Keratinocyte (primary cell): ENCODE measurements around the gene ZNFX1. TPM values are rescaled to one million over a fixed set of nuclear protein-coding genes. Genes with fewer than 3 reads are reported as not detected.

ENCODE experiments used
- DNase-seq: peaks from one replicate; pipeline ENCODE4 v3.0.0-alpha.2; 2011; ENCODE audit warnings: low read depth, missing footprints, low spot score
- FAIRE-seq: peaks from 2 replicates; lab custom pipeline; 2011; peaks lifted over from hg19 to GRCh38; lab: Jason Lieb, UNC
- H2AFZ ChIP-seq: 2 replicates; pipeline ENCODE4 v1.6.0; 2012; ENCODE audit warnings: low read length, control low read depth, inconsistent platforms; ENCODE audit not compliant: control insufficient read depth
- H3K27ac ChIP-seq: 2 replicates; pipeline ENCODE4 v1.5.1; 2011; ENCODE audit warnings: low read length; ENCODE audit not compliant: control insufficient read depth, insufficient read depth
- H3K27me3 ChIP-seq: 3 replicates; pipeline ENCODE4 v1.6.0; 2011; ENCODE audit warnings: low read length; ENCODE audit not compliant: control insufficient read depth, insufficient read depth; ENCODE audit errors: extremely low read depth
- H3K36me3 ChIP-seq, 2 experiments: 2 replicates in 1 of 2; 3 replicates in 1 of 2; pipeline ENCODE4 v1.5.1; 2011; ENCODE audit warnings: low read length in 2 of 2, mild to moderate bottlenecking in 1 of 2; ENCODE audit not compliant: control insufficient read depth in 2 of 2, insufficient read depth in 2 of 2; ENCODE audit errors: extremely low read depth in 1 of 2
- H3K4me1 ChIP-seq: 3 replicates; pipeline ENCODE4 v1.5.1; 2011; ENCODE audit warnings: low read length; ENCODE audit not compliant: control insufficient read depth, insufficient read depth; ENCODE audit errors: extremely low read depth
- H3K4me2 ChIP-seq: 3 replicates; pipeline ENCODE4 v1.6.0; 2011; ENCODE audit warnings: low read depth, low read length; ENCODE audit not compliant: control insufficient read depth, insufficient read depth; ENCODE audit errors: extremely low read depth
- H3K4me3 ChIP-seq, 3 experiments: fragments of 200-600 bp in 1 of 3; sonication (generic) in 1 of 3; 2 replicates in 2 of 3; 3 replicates in 1 of 3; pipeline ENCODE4 v1.5.1; 2011 to 2016; ENCODE audit warnings: low read length in 3 of 3, mild to moderate bottlenecking in 3 of 3, control low read depth in 2 of 3, inconsistent platforms in 1 of 3, low read depth in 1 of 3, mixed read lengths in 1 of 3, mixed run types in 1 of 3, moderate library complexity in 1 of 3; ENCODE audit not compliant: control insufficient read depth in 2 of 3, insufficient read depth in 2 of 3; ENCODE audit errors: extremely low read depth in 1 of 3
- H3K79me2 ChIP-seq: 2 replicates; pipeline ENCODE4 v1.6.0; 2012; ENCODE audit warnings: low read length; ENCODE audit not compliant: control insufficient read depth, insufficient read depth
- H3K9ac ChIP-seq: 3 replicates; pipeline ENCODE4 v1.6.0; 2011; ENCODE audit warnings: low read length; ENCODE audit not compliant: control insufficient read depth, insufficient read depth; ENCODE audit errors: extremely low read depth
- H3K9me1 ChIP-seq: 3 replicates; pipeline ENCODE4 v1.6.0; 2011; ENCODE audit warnings: low read length; ENCODE audit not compliant: control insufficient read depth, insufficient read depth; ENCODE audit errors: extremely low read depth
- H3K9me3 ChIP-seq: 2 replicates; pipeline ENCODE4 v1.5.1; 2012; ENCODE audit warnings: low read depth, low read length; ENCODE audit not compliant: control insufficient read depth
- H4K20me1 ChIP-seq: 3 replicates; pipeline ENCODE4 v1.6.0; 2011; ENCODE audit warnings: low read length; ENCODE audit not compliant: control insufficient read depth, insufficient read depth; ENCODE audit errors: extremely low read depth
- CTCF ChIP-seq, 3 experiments: IDR thresholded peaks in 1 of 3; conservative IDR thresholded peaks in 1 of 3; optimal IDR thresholded peaks in 1 of 3; 2 replicates in 2 of 3; 3 replicates in 1 of 3; pipeline versions ENCODE3 to v1.5.1; 2011; ENCODE audit warnings: low read length in 3 of 3, mild to moderate bottlenecking in 3 of 3, moderate library complexity in 2 of 3, control low read depth in 1 of 3, inconsistent platforms in 1 of 3; ENCODE audit not compliant: insufficient read depth in 2 of 3; ENCODE audit errors: extremely low read depth in 1 of 3
- EZH2 ChIP-seq: IDR thresholded peaks from one replicate; pipeline ENCODE4 v1.6.1; 2012; ENCODE audit warnings: inconsistent platforms, mild to moderate bottlenecking, low read length, moderate library complexity
- dilution Hi-C: fragments of 300-500 bp; cut with MboI; formaldehyde crosslinking; loops from one replicate; pipeline ENCODE4 v1.7.0; 2020; ENCODE audit warnings: low sequenced_read_pairs; ENCODE audit not compliant: extremely low pct_ligation_motif_present
- polyA plus RNA-seq, 5 experiments: library from polyadenylated mRNA; depleted of rRNA in 3 of 5; stranded (reverse) in 3 of 5; stranded (forward) in 1 of 5; unstranded in 1 of 5; fragments of >200 nt; gene quantifications; 1 replicate in 1 of 5; 2 replicates in 3 of 5; 3 replicates in 1 of 5; pipeline versions ENCODE4 v1.2.1 to v1.2.3, GENCODE V29; 2011 to 2012; ENCODE audit warnings: missing spikeins in 2 of 5, low read depth in 1 of 5, low replicate concordance in 1 of 5

ZNFX1 gene
- polyA plus RNA-seq, 1 donor (not counting 4 experiments of a cell fraction or from before 2014, with no cell fraction given), result 14.2 TPM

- Histone ChIP-seq H3K9ac (no peak overlapping the region), H3K27ac (no peak overlapping the region), H4K20me1 (no peaks in the 10 kb centered on the region), H3K79me2 (peaks cover 7% of the 10 kb centered on the region), H3K4me2 (no peak overlapping the region), H3K36me3 (peaks cover 37 to 47% of the 10 kb centered on the region in 2 experiments), H3K4me3 (no peak overlapping the region), H3K9me3 (no peaks in the 10 kb centered on the region), H2AFZ (no peak overlapping the region), H3K9me1 (no peaks in the 10 kb centered on the region), H3K27me3 (no peaks in the 10 kb centered on the region), H3K4me1 (peaks cover 2% of the 10 kb centered on the region)
- DNase-seq (no peak), FAIRE-seq (no peak)
- TF ChIP-seq EZH2 (no peak), CTCF (optimal IDR thresholded peaks at IDR 0.05 in 1 of 3, IDR thresholded peaks at IDR 0.05 in 1 of 3, conservative IDR thresholded peaks at IDR 0.05 in 1 of 3; ENCODE audit: extremely low read depth in 1 of 3, insufficient read depth in 2 of 3, low read length in 3 of 3) (no peak)
- dilution Hi-C loops, result no loop called here
Measured at GRCh38 chr20:49225896-49226295, 52.0 kb downstream of the ZNFX1 start.

- Histone ChIP-seq H3K4me2 (peak overlapping the region; percentile 97), H3K9me3 (no peaks in the 10 kb centered on the region), H3K36me3 (peaks cover 16 to 25% of the 10 kb centered on the region in 2 experiments), H4K20me1 (no peaks in the 10 kb centered on the region), H2AFZ (peak overlapping the region; percentile 100), H3K79me2 (peaks cover 23% of the 10 kb centered on the region), H3K27ac (peak overlapping the region; percentile 93), H3K9me1 (no peaks in the 10 kb centered on the region), H3K4me3 (peak overlapping the region; percentile 75 to 100 (median 90)), H3K4me1 (peaks cover 11% of the 10 kb centered on the region), H3K9ac (peak overlapping the region; percentile 92), H3K27me3 (no peaks in the 10 kb centered on the region)
- FAIRE-seq (no peak), DNase-seq (no peak)
- dilution Hi-C loops, result no loop called here
- TF ChIP-seq CTCF (optimal IDR thresholded peaks at IDR 0.05 in 1 of 3, IDR thresholded peaks at IDR 0.05 in 1 of 3, conservative IDR thresholded peaks at IDR 0.05 in 1 of 3; ENCODE audit: extremely low read depth in 1 of 3, insufficient read depth in 2 of 3, low read length in 3 of 3), result no peak
Measured at GRCh38 chr20:49219924-49220831, 57.7 kb downstream of the ZNFX1 start.
